ENCODE results near the gene RAB6B.

Gene RAB6B

DNA sequence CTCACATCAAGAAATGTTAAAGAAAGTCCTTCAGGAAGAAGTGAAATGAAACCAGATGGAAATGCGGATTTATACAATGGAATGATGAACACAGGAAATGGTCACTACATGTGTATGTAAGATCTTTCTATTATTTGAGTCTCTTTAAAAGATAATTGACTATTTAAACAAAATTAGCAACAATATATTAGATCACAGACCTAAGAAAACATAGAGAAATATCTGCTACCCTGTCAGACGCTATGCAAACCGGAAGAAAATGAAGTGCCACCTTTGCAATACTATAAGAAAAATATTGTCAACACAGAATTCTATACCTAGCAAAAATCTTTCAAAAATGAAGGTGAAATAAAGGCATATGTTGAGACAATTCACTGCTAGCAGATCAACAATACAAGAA is 17.2 kb downstream of the RAB6B start:
- DNase-seq = no peak

GRCh38 chr3:133877221-133877620 is 18.5 kb downstream of the RAB6B start:
- no peak for DNase-seq

- no peak for DNase-seq
Measured at GRCh38 chr3:133874761-133875438, 20.8 kb downstream of the RAB6B start.

DNA sequence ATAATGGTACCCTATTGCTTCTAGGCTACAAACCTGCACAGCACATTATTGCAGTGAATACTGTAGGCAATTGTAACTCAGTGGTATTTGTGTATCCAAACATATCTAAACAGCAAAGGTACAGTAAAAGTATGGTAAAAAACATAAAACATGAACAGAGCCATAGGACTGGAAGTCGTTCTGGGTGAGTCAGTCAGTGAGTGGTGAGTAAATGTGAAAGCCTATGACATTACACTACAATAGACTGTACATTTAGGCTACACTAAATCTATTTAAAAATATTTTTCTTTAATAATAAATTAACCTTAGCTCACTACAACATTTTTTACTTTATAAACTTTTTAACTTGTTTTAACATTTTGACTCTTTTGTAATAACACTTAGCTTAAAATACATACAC is 21.3 kb downstream of the RAB6B start:
- DNase-seq = no peak

DNA sequence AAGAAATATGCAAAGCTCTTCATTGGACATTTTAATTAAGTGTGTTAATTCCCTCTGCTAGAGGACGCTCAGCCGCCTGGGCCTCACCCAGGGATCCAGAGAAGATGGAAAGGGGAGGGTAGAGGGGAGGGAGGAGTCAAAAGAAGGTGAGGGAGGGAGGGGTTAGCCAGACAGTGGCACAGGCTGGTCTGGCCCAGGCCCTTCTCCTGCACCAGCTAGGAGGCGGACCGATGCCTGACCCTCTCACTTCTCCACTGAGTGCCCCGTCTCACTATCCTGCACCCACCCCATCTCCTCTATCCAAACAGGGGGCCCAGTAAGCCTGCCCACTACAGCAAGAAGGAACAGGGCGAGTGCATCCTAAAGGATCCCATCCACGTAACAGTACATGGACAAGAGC is 22.9 kb downstream of the RAB6B start:
- DNase-seq = no peak

GRCh38 chr3:133872161-133872560 is 23.5 kb downstream of the RAB6B start:
- DNase-seq = no peak

DNA sequence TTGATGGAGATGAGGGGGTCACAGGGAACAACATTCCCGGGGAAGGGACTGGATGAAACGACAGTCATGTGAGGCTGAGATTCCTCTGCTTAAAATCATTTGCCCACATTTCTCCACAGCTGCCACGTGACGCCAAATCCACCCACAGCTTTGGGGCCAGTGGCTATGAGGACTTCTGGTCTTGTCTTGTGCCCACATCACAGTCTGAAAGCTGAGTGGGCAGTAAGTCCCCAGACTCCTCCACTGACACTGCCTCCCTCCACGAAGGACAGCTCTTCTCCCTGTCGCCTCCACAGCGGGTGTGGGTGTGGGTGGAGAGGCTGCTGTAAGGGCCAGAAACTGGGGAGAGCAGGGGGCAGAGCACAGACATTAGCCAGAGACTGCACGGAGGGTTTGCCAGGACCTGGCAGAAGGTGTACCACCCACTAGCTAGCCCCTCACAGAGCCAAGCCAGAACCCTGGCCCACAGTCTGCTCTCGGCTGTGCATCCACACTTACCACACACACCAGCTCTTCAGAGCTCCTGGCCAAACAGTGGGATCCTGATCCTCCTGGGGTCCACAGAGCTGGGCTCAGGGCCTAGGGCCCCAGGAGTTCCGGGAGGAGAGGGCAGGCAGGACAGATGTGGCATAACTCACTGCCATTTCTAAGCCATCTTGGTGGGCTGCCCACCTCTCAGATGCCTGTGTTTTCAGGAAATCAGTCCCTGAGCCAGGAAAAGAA is 24.2 kb downstream of the RAB6B start:
- DNase-seq = no peak

DNA sequence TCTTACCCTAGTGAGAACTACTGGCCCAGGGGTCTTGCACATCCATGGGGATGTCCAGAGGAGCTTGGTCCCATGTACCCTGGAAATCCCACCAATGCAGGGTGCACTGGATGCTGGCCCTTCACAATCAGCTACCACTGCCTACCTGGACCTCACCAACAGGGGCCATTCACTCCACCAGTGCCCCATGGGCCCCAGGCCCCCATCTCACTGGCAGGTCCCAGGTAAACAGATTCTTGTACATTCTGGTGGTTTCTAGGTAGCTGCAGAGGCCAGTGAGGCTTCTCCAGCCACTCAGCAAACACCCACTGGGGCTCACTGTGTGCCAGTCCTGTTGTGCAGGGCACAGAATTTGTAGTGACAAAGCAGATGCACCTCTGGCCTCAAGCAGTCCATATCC is 24.9 kb downstream of the RAB6B start:
- no peak for DNase-seq

GRCh38 chr3:133869586-133869985 is 26.1 kb downstream of the RAB6B start:
- no peak for DNase-seq

GRCh38 chr3:133868758-133869475 is 26.8 kb downstream of the RAB6B start:
- DNase-seq = no peak

DNA sequence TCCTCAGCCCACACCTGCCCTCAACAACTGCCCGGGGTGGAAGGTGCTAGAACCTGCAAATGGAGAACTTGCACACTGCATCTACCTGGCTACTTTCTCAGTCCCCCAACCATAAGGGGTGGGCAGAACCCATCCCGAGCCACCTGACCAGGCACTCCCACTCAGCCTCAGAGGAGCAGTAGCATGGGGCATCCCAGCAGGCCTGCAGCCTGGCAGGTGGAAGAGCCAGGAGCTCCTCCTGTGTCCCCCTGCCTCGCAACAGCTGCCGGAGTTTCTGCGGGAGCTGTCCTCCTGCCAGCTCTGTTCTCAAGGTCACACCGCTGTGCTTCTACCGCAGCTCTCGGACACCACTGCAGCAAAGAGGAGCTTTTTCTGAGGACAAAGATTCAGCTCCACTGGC is 27.5 kb downstream of the RAB6B start:
- no peak for DNase-seq

- DNase-seq = no peak
Measured at GRCh38 chr3:133866141-133866540, 29.5 kb downstream of the RAB6B start.

DNA sequence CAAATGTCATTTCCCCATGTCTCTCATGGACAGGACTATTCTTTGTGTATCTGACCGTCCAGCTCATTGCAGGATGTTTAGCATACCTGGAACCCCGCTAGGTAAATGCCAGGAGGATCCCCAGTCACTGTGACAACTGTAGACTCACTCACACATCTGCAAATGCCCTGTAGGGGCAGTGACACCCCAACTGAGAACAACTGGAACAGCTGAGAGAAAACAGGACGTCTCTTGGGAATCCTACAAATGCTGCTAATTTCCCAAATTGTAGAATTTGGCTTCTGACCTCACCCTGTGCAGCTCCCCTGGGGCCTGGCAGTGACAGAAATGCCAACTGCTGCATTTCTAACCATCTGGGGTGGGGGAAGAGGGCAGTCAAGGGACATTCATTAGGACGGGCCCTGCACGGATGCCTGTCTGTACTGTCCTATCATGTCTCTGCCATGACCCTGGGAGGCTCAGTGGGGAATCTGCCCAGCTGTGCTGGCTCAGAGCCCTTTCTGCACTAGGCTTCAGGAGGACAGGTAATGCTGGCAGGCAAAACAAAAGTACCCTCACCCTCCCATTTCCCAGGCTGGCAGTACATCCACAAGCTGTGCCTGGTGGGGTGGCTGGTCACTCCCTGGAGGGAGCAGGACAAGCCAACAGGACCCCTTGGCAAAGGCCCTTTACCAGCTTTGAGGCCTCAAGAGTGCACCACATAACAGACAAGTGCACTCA is 30.4 kb downstream of the RAB6B start:
- DNase-seq = no peak

- DNase-seq = no peak
Measured at GRCh38 chr3:133864616-133865015, 31.1 kb downstream of the RAB6B start.

GRCh38 chr3:133863911-133864310 is 31.8 kb downstream of the RAB6B start:
- no peak for DNase-seq

GRCh38 chr3:133862161-133862560 is 33.5 kb downstream of the RAB6B start:
- no peak for DNase-seq

- DNase-seq = no peak
Measured at GRCh38 chr3:133860519-133860918, 35.2 kb downstream of the RAB6B start.

- DNase-seq = no peak
Measured at GRCh38 chr3:133859381-133860234, 36.1 kb downstream of the RAB6B start.

GRCh38 chr3:133857767-133858166 is 37.9 kb downstream of the RAB6B start:
- DNase-seq = no peak

- DNase-seq = no peak
Measured at GRCh38 chr3:133856316-133856715, 39.4 kb downstream of the RAB6B start.

GRCh38 chr3:133855772-133856171 is 39.9 kb downstream of the RAB6B start:
- no peak for DNase-seq

GRCh38 chr3:133855002-133855370 is 40.7 kb downstream of the RAB6B start:
- no peak for DNase-seq

All from activated CD4-positive, alpha-beta T cell treated with anti-CD3 and anti-CD28 coated beads for 1 hour (primary cell).